Rectal smooth muscle tissue (tissue), 1 donor: ENCODE measurements around the gene ANKRD1.
"Not testable (repeated sequence)": the region's sequence is repeated elsewhere in the genome, so short reads cannot be mapped to it uniquely, and the experiment has no call there.

Source experiments
- H3K27ac ChIP-seq: one replicate; pipeline ENCODE4 v1.7.0; 2013; ENCODE audit warnings: low read depth, low read length, inconsistent platforms
- H3K27me3 ChIP-seq: one replicate; pipeline ENCODE4 v1.7.0; 2013; ENCODE audit warnings: low read length; ENCODE audit not compliant: control insufficient read depth, insufficient read depth
- H3K36me3 ChIP-seq: one replicate; pipeline ENCODE4 v1.7.0; 2013; ENCODE audit warnings: low read length; ENCODE audit not compliant: control insufficient read depth, insufficient read depth
- H3K4me1 ChIP-seq: one replicate; pipeline ENCODE4 v1.7.0; 2013; ENCODE audit warnings: low read length; ENCODE audit not compliant: control insufficient read depth, insufficient read depth
- H3K4me3 ChIP-seq: one replicate; pipeline ENCODE4 v1.7.0; 2013; ENCODE audit warnings: low read length
- H3K9ac ChIP-seq: one replicate; pipeline ENCODE4 v1.7.0; 2013; ENCODE audit warnings: low read length

Gene ANKRD1

DNA sequence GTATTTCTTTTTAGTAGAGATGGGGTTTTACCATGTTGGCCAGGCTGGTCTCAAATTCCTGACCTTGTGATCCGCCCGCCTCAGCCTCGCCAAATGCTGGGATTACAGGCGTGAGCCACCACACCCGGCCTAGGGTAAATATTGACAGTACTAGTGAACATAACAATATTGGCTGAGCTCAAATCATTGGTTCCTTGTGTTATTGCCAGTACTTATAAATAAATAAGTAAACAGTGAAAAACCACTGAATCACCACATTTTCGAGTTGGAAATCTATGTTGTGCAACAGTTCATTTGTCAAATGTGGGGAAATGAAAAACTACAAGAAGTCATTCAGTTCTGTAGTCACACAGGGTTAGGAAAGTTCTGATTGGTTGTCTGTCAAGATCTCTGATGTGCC, 33.3 kb downstream of the ANKRD1 start:
- H3K4me3 ChIP-seq, result no peak overlapping the region
- H3K4me1 ChIP-seq, result no peaks in the 10 kb centered on the region
- no peak overlapping the region for H3K27ac ChIP-seq
- peaks cover 7% of the 10 kb centered on the region for H3K36me3 ChIP-seq
- no peaks in the 10 kb centered on the region for H3K27me3 ChIP-seq
- no peak overlapping the region for H3K9ac ChIP-seq

- Histone ChIP-seq H3K4me3 (no peak overlapping the region), H3K36me3 (peaks cover 4% of the 10 kb centered on the region), H3K9ac (no peak overlapping the region), H3K4me1 (no peaks in the 10 kb centered on the region), H3K27ac (no peak overlapping the region), H3K27me3 (no peaks in the 10 kb centered on the region)
Measured at GRCh38 chr10:90885176-90885575, 35.7 kb downstream of the ANKRD1 start.

- H3K36me3 ChIP-seq, result peaks cover 5% of the 10 kb centered on the region
- H3K27me3 ChIP-seq, result no peaks in the 10 kb centered on the region
- no peaks in the 10 kb centered on the region for H3K4me1 ChIP-seq
- no peak overlapping the region for H3K27ac ChIP-seq
- no peak overlapping the region for H3K4me3 ChIP-seq
- no peak overlapping the region for H3K9ac ChIP-seq
Measured at GRCh38 chr10:90884431-90884830, 36.5 kb downstream of the ANKRD1 start.

DNA sequence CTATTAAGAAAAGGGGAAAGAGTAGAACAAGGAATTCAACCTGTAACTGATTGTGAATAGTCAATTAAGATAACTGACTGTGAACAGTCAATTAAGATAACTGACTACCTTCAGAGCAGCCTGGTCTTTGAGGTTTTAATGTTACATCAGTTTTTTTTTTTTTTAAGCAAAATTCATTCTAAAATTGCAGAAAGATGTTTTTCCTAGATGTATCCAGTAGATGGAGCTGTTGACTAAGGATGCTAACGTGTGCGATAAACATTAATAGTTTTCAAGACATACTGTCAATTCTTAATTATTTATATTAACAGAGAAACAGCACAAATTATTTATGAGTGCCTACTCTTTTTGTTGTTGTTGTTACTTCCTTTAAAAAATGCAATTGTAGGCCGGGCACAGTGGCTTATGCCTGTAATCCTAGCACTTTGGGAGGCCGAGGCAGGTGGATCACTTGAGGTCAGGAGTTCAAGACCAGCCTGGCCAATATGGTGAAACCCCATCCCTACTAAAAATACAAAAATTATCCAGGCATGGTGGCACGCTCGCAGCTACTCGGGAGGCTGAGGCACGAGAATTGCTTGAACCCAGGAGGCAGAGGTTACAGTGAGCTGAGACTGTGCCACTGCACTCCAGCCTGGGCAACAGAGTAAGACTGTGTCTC, 40.7 kb downstream of the ANKRD1 start:
- not testable (repeated sequence) for H3K4me1 ChIP-seq, H3K9ac ChIP-seq, H3K36me3 ChIP-seq, H3K4me3 ChIP-seq, H3K27me3 ChIP-seq, H3K27ac ChIP-seq

DNA sequence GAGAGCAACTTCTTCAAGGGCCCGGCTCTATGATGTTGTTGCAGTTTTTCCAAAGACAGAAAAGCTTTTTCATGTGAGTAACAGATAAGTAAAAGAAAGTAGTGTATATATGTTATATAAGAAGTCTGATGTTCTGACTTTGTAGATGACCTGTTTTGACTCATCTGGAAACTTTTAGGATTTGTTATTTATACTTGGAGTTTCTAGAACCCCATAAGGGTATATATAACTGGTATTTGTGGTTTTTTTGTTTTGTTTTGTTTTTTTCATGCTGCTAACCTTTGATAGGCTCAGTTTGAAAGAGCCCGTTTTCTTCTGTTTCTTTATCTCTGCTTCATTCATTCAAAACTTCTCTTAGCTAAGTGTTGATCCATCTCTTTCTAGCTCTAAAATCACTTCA, 41.8 kb downstream of the ANKRD1 start:
- Histone ChIP-seq H3K36me3 (peaks cover 10% of the 10 kb centered on the region), H3K27me3 (no peaks in the 10 kb centered on the region), H3K4me3 (no peak overlapping the region), H3K9ac (no peak overlapping the region), H3K4me1 (no peaks in the 10 kb centered on the region), H3K27ac (no peak overlapping the region)

GRCh38 chr10:90872648-90873020, 48.3 kb downstream of the ANKRD1 start:
- H3K27ac ChIP-seq, result no peak overlapping the region
- no peak overlapping the region for H3K9ac ChIP-seq
- H3K36me3 ChIP-seq, result peaks cover 3% of the 10 kb centered on the region
- peaks cover 5% of the 10 kb centered on the region for H3K4me1 ChIP-seq
- peak overlapping the region; percentile 86 for H3K4me3 ChIP-seq
- peaks cover 2% of the 10 kb centered on the region for H3K27me3 ChIP-seq

DNA sequence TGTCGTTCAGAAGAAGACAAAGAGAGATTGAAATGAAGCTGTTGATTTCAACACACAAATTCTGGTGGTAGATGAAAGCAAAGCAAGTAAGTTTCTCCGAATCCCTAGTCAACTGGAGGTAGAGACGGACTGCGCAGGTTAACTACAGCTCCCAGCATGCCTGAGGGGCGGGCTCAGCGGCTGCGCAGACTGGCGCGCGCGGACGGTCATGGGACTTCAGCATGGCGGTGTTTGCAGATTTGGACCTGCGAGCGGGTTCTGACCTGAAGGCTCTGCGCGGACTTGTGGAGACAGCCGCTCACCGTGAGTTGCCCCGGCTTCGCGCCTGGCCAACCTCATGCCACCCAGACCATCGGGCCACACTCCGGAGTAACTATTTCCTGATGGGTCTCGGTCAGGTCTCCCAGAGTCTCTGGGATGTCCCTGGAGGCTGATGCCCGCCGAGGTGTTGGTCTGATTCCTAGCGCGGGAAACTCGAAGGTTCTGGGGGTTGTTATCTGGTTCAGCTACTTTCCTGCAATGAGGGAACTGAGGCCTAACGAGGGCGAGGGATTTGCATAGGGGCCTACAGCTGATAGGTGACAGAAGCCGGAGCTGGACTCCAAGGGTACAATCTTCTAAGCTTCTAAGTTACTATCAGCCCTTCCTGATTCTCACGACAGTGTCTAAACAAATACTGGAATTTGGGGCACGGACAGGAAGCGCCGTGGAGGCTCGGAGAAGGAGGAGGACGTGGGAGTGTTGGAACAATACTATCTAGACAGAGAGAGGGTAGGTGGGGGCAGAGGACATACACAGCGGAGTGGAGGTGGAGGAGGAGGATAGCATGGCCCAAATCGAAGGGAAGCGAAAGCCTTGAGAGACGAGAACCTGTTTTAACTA, 48.9 kb downstream of the ANKRD1 start, which contains the start of gene RPP30:
Gene RPP30, plus strand, starts transcription at position 209 of the 882 bp plus-strand sequence. Its CDS starts 13 bp downstream, at position 222.
- peaks cover 5% of the 10 kb centered on the region for H3K4me1 ChIP-seq
- peaks cover 2% of the 10 kb centered on the region for H3K27me3 ChIP-seq
- H3K4me3 ChIP-seq, result peak within 1 kb of the TSS; percentile 86
- H3K36me3 ChIP-seq, result peaks cover 3% of the 10 kb centered on the region
- peak within 1 kb of the TSS; percentile 60 for H3K27ac ChIP-seq
- H3K9ac ChIP-seq, result peak within 1 kb of the TSS; percentile 49

GRCh38 chr10:90871279-90871765, 49.6 kb downstream of the ANKRD1 start:
- peak overlapping the region; percentile 60 for H3K27ac ChIP-seq
- H3K27me3 ChIP-seq, result peaks cover 2% of the 10 kb centered on the region
- H3K4me3 ChIP-seq, result peak overlapping the region; percentile 86
- peaks cover 5% of the 10 kb centered on the region for H3K4me1 ChIP-seq
- peaks cover 1% of the 10 kb centered on the region for H3K36me3 ChIP-seq
- no peak overlapping the region for H3K9ac ChIP-seq

- Histone ChIP-seq H3K36me3 (no peaks in the 10 kb centered on the region), H3K4me3 (no peak overlapping the region), H3K9ac (no peak overlapping the region), H3K4me1 (no peaks in the 10 kb centered on the region), H3K27ac (no peak overlapping the region), H3K27me3 (peaks cover 5% of the 10 kb centered on the region)
Measured at GRCh38 chr10:90866050-90866598, 54.8 kb downstream of the ANKRD1 start.

DNA sequence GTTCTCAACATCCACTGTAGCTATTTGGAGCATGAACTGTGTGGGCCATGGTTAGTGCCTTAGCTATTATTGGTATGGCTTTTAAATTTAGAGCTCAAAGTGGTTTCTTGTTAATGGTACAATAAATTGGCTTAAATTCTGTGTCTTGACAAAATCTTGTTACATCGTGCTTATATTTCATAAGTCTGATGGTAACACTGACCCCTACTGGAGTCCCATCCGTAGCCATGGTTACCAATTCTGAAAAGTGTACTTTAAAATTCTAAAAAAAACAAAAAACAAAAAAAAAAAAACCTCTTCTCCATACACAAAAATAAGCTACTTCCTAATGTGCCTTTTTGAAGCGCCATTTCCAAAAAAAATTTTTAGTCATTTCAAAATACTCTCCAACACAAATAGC, 55.5 kb downstream of the ANKRD1 start:
- Histone ChIP-seq H3K4me1 (no peaks in the 10 kb centered on the region), H3K27me3 (peaks cover 5% of the 10 kb centered on the region), H3K4me3 (no peak overlapping the region), H3K27ac (no peak overlapping the region), H3K9ac (no peak overlapping the region), H3K36me3 (no peaks in the 10 kb centered on the region)

DNA sequence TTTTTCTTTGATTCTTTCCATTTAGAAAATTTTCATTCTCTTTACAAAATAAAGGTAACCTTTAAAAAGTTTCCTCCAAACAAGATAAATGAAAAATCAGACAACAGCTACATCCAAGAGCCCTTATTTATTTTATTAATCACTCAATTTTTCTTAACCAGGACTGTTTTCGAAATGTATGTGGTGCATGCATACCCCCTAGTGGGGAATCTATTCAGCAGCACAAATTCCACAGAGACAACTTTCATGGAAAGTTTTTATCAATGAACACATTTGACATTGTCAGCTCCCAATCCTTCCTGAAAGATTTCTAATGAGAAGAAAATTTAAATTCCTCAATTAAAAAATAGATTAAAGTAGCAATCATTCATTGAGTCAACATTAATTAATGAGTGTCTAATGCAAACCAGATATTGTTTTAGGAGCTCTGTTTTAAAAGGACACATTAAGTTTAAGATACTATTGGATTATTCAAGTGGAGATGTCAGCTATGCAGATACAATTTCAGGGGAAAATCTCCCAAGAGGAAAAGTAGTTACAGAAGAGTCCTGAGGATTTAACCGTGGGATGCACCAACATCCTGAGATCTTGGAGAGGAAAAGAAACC, 57.9 kb downstream of the ANKRD1 start:
- no peak overlapping the region for H3K27ac ChIP-seq

More for the DNA sequence above, 57.9 kb downstream of the ANKRD1 start:
- Histone ChIP-seq H3K9ac (no peak overlapping the region), H3K36me3 (no peaks in the 10 kb centered on the region), H3K27me3 (peaks cover 3% of the 10 kb centered on the region), H3K4me3 (no peak overlapping the region), H3K4me1 (no peaks in the 10 kb centered on the region)
